GM10847 (cell line): Measurements from ENCODE around the gene FBXO7.

ENCODE experiments used
- POLR2A ChIP-seq: IDR thresholded peaks from 2 replicates; pipeline ENCODE4 v1.6.1; 2011; ENCODE audit not compliant: insufficient read length; ENCODE audit errors: extremely low read depth

Gene FBXO7

GRCh38 chr22:32535531-32536190 lies 61.0 kb downstream of the FBXO7 start:
- TF ChIP-seq POLR2A: no peak

- no peak for TF ChIP-seq POLR2A
Measured at GRCh38 chr22:32536352-32536751, 61.7 kb downstream of the FBXO7 start.

DNA sequence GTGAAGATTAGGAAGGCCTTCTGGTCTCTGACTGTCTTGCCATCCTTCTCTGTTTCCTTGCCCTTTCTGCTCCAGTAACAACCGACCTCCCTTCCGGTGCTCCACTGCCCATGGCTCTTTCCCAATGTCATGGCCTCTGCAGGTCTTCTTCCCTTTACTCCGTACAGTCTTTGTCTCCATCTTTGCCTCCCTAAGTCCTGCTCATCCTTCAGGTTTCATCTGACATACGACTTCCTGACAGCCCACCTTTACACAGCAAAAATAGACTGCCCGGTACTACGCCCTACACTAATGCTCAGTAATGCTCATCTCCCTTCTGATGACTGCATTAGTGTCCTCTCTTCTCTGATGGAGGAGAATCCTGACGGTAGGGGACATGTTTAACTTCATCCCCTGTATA lies 63.9 kb downstream of the FBXO7 start:
- no peak for TF ChIP-seq POLR2A

DNA sequence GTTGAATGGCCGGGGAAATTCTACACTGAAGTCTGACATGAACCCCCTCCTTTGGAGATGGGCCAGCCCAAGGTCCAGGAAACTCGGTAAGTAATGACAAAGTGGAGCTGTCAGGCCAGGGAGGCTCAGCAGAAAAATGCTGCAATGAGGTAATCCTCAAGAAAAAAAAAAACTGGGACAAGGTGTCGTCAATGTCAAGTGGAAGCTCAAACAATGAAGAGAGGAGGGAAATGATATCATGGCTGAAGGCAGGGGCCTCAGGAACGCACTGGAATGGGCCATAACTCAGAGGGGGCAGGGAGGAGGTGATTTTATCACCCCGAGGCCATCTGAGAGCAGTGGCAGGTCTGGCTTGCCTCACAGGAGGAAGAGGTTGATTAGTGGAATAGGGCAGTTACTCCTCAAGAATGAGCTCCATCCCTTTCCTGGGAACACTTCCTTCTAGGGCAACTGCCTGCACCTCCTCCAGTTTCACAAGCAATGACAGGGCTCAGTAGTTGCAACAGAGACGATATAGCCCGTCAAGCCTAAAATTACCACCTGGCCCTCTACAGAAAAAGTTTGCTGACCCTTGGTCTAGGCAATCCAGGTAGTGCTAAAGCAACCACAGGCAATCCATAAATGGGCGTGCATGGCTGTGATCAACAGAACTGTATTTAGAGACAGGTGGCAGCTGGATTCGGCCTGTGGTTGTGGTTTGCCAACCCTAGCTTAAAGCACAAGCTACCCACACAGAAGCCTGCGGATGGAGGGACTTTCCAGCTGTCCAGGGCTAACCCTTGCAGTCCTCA lies 65.2 kb downstream of the FBXO7 start:
- TF ChIP-seq POLR2A: no peak

GRCh38 chr22:32541481-32541880 lies 66.9 kb downstream of the FBXO7 start:
- TF ChIP-seq POLR2A: no peak

DNA sequence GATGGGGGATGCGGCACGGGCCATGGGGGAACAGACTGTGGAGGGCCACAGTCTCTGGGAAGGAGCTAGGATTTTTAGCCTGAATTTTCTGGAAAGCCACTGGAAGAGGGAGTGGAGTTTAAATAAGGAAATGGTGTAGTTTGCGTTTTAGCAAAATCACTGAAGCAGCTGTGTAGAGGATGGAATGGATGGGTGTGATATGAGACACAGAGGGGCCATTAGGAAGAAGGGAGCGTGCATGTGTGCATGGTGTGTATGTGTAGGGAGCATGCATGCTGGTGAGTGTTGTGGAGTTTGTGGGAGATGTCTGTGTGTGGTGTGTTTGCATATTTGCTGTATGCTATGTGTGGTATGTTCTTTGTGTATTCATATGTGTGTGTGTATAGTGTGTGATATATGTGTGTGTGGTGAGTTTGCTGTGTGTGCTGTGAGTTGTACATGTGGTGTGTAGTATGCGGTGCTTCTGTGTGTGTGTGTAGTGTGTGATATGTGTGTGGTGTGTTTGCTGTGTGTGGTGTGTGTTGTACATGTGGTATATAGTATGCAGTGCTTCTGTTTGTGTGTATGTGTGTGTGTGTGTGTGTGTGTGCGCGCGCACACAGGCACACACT lies 67.6 kb downstream of the FBXO7 start:
- no peak for TF ChIP-seq POLR2A

DNA sequence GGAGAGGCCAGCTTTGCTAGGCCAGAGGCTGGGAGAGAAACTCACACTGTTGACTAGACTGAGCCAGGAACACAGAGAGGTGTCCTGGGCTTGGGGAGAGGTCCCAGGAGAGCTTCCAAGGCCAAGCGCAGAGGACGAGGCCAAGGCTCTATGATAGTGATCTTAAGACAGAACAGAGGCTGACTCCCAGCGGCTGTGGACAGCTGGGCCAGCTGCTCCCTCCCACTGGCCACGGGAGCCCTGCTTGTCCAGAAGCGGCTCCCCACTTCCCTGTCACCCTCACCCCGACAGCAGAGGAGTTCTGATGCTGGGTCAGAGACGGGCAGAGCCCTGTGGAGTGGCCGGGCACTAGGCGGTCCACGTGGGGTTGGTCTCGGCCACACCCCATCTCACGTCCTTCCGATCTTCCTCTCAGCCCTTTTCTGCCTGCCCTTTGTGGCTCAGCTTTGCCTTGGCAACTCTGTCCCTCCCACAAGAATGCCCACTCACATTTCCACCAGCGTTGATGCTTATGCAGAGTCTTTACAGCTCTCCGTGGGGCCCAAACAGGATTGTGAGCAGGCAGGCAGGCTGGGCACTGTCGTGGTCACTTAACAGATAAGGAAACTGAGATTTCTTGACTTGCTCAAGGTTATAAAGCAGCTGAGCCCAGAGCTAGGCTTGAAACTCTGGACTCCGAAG lies 68.2 kb downstream of the FBXO7 start:
- TF ChIP-seq POLR2A: no peak

- no peak for TF ChIP-seq POLR2A
Measured at GRCh38 chr22:32544953-32545558, 70.4 kb downstream of the FBXO7 start.

DNA sequence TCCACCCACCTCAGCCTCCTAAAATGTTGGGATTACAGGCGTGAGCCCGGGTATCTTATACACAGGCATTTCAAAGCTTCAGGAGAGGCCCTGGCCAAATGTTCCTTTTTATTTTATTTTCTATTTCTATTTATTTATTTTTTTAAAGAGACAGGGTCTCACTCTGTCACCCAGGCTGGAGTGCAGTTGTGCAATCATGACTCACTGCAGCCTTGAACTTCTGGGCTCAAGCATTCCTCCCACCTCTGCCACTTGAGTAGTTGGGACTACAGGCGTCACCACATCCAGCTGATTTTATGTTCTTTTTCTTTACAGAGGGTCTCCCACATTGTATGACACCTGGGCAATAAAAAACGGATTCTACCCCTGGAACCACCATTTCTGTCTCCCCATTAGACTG lies 71.2 kb downstream of the FBXO7 start:
- no peak for TF ChIP-seq POLR2A

GRCh38 chr22:32546496-32546895 lies 71.9 kb downstream of the FBXO7 start:
- no peak for TF ChIP-seq POLR2A

- no peak for TF ChIP-seq POLR2A
Measured at GRCh38 chr22:32546935-32547334, 72.3 kb downstream of the FBXO7 start.

GRCh38 chr22:32548039-32548438 lies 73.4 kb downstream of the FBXO7 start:
- TF ChIP-seq POLR2A: no peak
